ENCODE data around the gene ANO10. TPM values are rescaled to one million over a fixed set of nuclear protein-coding genes. Genes with fewer than 3 reads are reported as not detected.

ANO10 gene
- total and polyA plus RNA-seq, 2 of the 8 experiments (the other 6 are each of a cell fraction or from before 2014, with no cell fraction given) = 38.0 to 53.2 TPM

DNA sequence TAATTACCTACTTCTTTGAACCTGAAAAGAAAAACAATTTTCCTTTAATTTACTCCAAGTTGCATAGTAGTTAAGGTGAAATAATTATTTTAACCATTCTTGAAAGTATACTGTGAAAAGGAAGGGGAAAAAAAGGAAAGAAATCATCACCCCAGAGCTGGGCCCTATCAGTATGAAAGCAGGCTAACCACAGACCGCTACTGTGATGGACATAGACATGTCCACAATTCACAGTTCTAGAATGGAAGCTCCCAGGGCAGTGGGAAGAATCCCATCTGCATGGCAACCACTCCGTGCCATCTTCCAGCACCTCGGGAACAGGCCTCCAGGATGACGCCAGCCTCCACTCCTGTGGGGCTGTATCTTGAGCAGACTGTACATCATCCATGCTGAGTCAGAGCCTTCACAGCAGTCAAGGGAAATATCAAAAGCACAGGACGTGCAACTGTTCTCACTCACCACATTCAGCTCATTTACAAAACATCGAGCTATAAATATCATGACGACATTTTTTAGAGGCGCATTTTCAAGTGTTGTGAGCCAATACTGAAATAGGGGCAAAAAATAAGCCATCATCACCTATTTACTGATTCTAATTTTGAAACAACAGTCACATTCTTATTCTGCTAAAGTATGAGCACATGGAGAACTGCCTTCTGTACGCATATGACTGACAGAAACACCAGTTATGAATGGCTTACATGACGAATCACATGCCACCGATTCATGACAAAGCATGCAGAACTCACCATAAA is 215.7 kb downstream of the ANO10 start (continued):
- TF ChIP-seq, protein P1, sequence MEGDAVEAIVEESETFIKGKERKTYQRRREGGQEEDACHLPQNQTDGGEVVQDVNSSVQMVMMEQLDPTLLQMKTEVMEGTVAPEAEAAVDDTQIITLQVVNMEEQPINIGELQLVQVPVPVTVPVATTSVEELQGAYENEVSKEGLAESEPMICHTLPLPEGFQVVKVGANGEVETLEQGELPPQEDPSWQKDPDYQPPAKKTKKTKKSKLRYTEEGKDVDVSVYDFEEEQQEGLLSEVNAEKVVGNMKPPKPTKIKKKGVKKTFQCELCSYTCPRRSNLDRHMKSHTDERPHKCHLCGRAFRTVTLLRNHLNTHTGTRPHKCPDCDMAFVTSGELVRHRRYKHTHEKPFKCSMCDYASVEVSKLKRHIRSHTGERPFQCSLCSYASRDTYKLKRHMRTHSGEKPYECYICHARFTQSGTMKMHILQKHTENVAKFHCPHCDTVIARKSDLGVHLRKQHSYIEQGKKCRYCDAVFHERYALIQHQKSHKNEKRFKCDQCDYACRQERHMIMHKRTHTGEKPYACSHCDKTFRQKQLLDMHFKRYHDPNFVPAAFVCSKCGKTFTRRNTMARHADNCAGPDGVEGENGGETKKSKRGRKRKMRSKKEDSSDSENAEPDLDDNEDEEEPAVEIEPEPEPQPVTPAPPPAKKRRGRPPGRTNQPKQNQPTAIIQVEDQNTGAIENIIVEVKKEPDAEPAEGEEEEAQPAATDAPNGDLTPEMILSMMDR (IDR thresholded peaks at IDR 0.05; ENCODE audit: control extremely low read depth in 1 of 3, insufficient read depth in 1 of 3, low read depth in 1 of 3, low read length in 3 of 3) = no peak
- no peak for TF ChIP-seq RXRA (IDR thresholded peaks at IDR 0.05; ENCODE audit: insufficient read depth, low read depth, low read length)
- no peak for TF ChIP-seq CHD2 (IDR thresholded peaks at IDR 0.05; ENCODE audit: low read length)
- no peak for TF ChIP-seq BRCA1 (IDR thresholded peaks at IDR 0.05; ENCODE audit: low read depth, low read length)
- no peak for TF ChIP-seq RFX5 (IDR thresholded peaks at IDR 0.05; ENCODE audit: borderline replicate concordance, low read depth, low read length)
- no peak for TF ChIP-seq SAP30 (IDR thresholded peaks at IDR 0.05; ENCODE audit: insufficient read depth, insufficient replicate concordance, low read length)
- TF ChIP-seq POLR2AphosphoS5 (IDR thresholded peaks at IDR 0.05; ENCODE audit: low read depth, low read length) = no peak
- no peak for TF ChIP-seq RNF2 (IDR thresholded peaks at IDR 0.05; ENCODE audit: borderline replicate concordance, low read depth, low read length, missing control alignments, poor library complexity, severe bottlenecking)
- no peak for TF ChIP-seq POU5F1 (IDR thresholded peaks at IDR 0.05; ENCODE audit: low read depth, low read length)
- TF ChIP-seq KDM1A (IDR thresholded peaks at IDR 0.05; ENCODE audit: borderline replicate concordance, low read length) = no peak

Data from H1 (cell line).